CD4-positive, alpha-beta T cell (primary cell): ENCODE measurements around the gene ACAP1. TPM values are rescaled to one million over a fixed set of nuclear protein-coding genes. Genes with fewer than 3 reads are reported as not detected.

Source experiments
- ATAC-seq: fragments of 200-7000 bp; cut with Tn5 transposase; one replicate; pipeline ENCODE4 v1.10.0; 2022; ENCODE audit warnings: mild to moderate bottlenecking; ENCODE audit not compliant: poor library complexity
- CTCF ChIA-PET: fragments of 350-600 bp; sonication (Branson Sonifier 250); formaldehyde crosslinking; loops from one replicate; lab custom pipeline; 2021; ENCODE audit warnings: antibody characterized with exemption, inconsistent platforms; lab: Charles Lee
- POLR2A ChIA-PET: fragments of 350-600 bp; sonication (Branson Sonifier 250); formaldehyde crosslinking; loops from one replicate; lab custom pipeline; 2021; ENCODE audit warnings: antibody characterized with exemption, inconsistent platforms; lab: Charles Lee
- DNase-seq, 14 experiments: peaks; one replicate each; pipeline ENCODE4 v3.0.0-alpha.2; 2013 to 2020; ENCODE audit warnings: mixed read lengths in 2 of 14
- H3K27ac ChIP-seq, 2 donors: one replicate each; pipeline versions ENCODE4 v1.5.1 to v1.7.0; 2013; ENCODE audit warnings: low read length in 2 of 2, low read depth in 1 of 2, mild to moderate bottlenecking in 1 of 2
- H3K27me3 ChIP-seq, 2 experiments: 1 replicate in 1 of 2; 2 replicates in 1 of 2; pipeline versions ENCODE4 v1.6.1 to v1.7.0; 2013; ENCODE audit warnings: low read length in 2 of 2, control low read depth in 1 of 2, mild to moderate bottlenecking in 1 of 2, moderate library complexity in 1 of 2; ENCODE audit not compliant: insufficient read depth in 2 of 2, control insufficient read depth in 1 of 2
- H3K36me3 ChIP-seq: one replicate; pipeline ENCODE4 v1.6.1; 2013; ENCODE audit warnings: low read length, control low read depth; ENCODE audit not compliant: insufficient read depth
- H3K4me1 ChIP-seq: one replicate; pipeline ENCODE4 v1.6.1; 2013; ENCODE audit warnings: low read length, control low read depth; ENCODE audit not compliant: insufficient read depth
- H3K4me3 ChIP-seq: one replicate; pipeline ENCODE4 v1.5.1; 2013; ENCODE audit warnings: mild to moderate bottlenecking, low read length, moderate library complexity
- H3K9me3 ChIP-seq, 2 experiments: 1 replicate in 1 of 2; 2 replicates in 1 of 2; pipeline versions ENCODE4 v1.6.1 to v1.7.0; 2013; ENCODE audit warnings: low read length in 2 of 2, mild to moderate bottlenecking in 2 of 2, control low read depth in 1 of 2, moderate library complexity in 1 of 2; ENCODE audit not compliant: control insufficient read depth in 1 of 2, insufficient read depth in 1 of 2
- H3K27ac Mint-ChIP-seq: one replicate; pipeline ENCODE4 v1.8.0; 2020; ENCODE audit warnings: mixed read lengths
- H3K27me3 Mint-ChIP-seq: one replicate; pipeline ENCODE4 v1.8.0; 2021; ENCODE audit warnings: mixed read lengths
- H3K36me3 Mint-ChIP-seq: one replicate; pipeline ENCODE4 v1.8.0; 2021; ENCODE audit warnings: low read depth, mixed read lengths
- H3K4me1 Mint-ChIP-seq: one replicate; pipeline ENCODE4 v1.8.0; 2021; ENCODE audit warnings: low read depth, mixed read lengths
- H3K4me3 Mint-ChIP-seq: one replicate; pipeline ENCODE4 v1.8.0; 2020; ENCODE audit warnings: mild to moderate bottlenecking, mixed read lengths
- H3K9me3 Mint-ChIP-seq: one replicate; pipeline ENCODE4 v1.8.0; 2020; ENCODE audit warnings: mixed read lengths
- CTCF ChIP-seq: fragments of 200-600 bp; IDR thresholded peaks from one replicate; pipeline ENCODE4 v1.8.0; 2022; ENCODE audit warnings: antibody characterized with exemption, mild to moderate bottlenecking
- intact Hi-C, 2 experiments: fragments of 100-400 bp; cut with DNase I in 1 of 2; cut with micrococcal nuclease in 1 of 2; formaldehyde crosslinking; loops; one replicate each; pipeline versions ENCODE4 v1.15.1 to v1.9.0; 2023 to 2025; cut with DNase I, micrococcal nuclease
- total RNA-seq, 174 experiments: library from RNA in 2 of 174; stranded (reverse) in 2 of 174; gene quantifications; one replicate each; pipeline ENCODE4 v1.2.3 and lab custom pipeline; 2021 to 2026

ACAP1 gene
- total RNA-seq, 2 experiments from 2014 or later: 565 to 575 TPM

- Histone ChIP-seq H3K36me3 (peaks cover 1% of the 10 kb centered on the region), H3K9me3 (no peaks in the 10 kb centered on the region), H3K4me3 (no peak overlapping the region), H3K4me1 (peaks cover 12% of the 10 kb centered on the region), H3K27me3 (no peaks in the 10 kb centered on the region), H3K27ac (no peak overlapping the region)
- no peak for ATAC-seq
- intact Hi-C loops: no loop called here
- Mint-ChIP-seq H3K27me3 (no peaks in the 10 kb centered on the region), H3K27ac (no peak overlapping the region), H3K9me3 (no peaks in the 10 kb centered on the region), H3K4me3 (no peak overlapping the region), H3K4me1 (peaks cover 18% of the 10 kb centered on the region), H3K36me3 (peaks cover 20% of the 10 kb centered on the region)
- no peak for TF ChIP-seq CTCF
- ChIA-PET POLR2A (interaction anchor here (1.3 kb wide), 1 partner anchor 279 kb away, joined by 4 read pairs; the partner anchor contains the start of gene MPDU1), CTCF (interaction anchor here (0.9 to 1.8 kb wide), 4 partner anchors 8 to 83 kb away, joined by 3 to 4 read pairs (median 4); no protein-coding TSS in a partner anchor)
- no peak for DNase-seq
These were observed 32.1 kb upstream of the ACAP1 start for GRCh38 chr17:7304179-7304578.

GRCh38 chr17:7306911-7307685 is 29.2 kb upstream of the ACAP1 start, which contains the start of gene EIF5A:
TSS of gene EIF5A (plus strand) at chr17:7307628. CDS start at chr17:7309636, 2,008 bp downstream.
- DNase-seq (peak; percentile 100), ATAC-seq (peak; percentile 68)
- Histone ChIP-seq H3K36me3 (peaks cover 30% of the 10 kb centered on the region), H3K9me3 (no peaks in the 10 kb centered on the region), H3K27ac (peak within 1 kb of the TSS; percentile 97 to 99), H3K4me1 (peaks cover 39% of the 10 kb centered on the region), H3K27me3 (no peaks in the 10 kb centered on the region), H3K4me3 (peak within 1 kb of the TSS; percentile 76)
- TF ChIP-seq CTCF: no peak
- ChIA-PET POLR2A (no interaction called here), CTCF (interaction anchor here (1.5 kb wide), 1 partner anchor 11 kb away, joined by 7 read pairs; no protein-coding TSS in a partner anchor)
- Mint-ChIP-seq H3K4me1 (peaks cover 44% of the 10 kb centered on the region), H3K9me3 (no peaks in the 10 kb centered on the region), H3K27me3 (no peaks in the 10 kb centered on the region), H3K27ac (peak within 1 kb of the TSS; percentile 98), H3K4me3 (peak within 1 kb of the TSS; percentile 92), H3K36me3 (peaks cover 48% of the 10 kb centered on the region)
- intact Hi-C loops: loop anchor here (1.0 to 5.0 kb wide), 6 partner anchors 55 to 266 kb away; partner anchors contain the start of genes ELP5 (in 2 of the 2), CTDNEP1 (in 1 of the 2), FGF11 (in 1 of the 2) and POLR2A (in 1 of the 2)

GRCh38 chr17:7307686-7308624 is 28.4 kb upstream of the ACAP1 start:
- Mint-ChIP-seq H3K27me3 (no peaks in the 10 kb centered on the region), H3K9me3 (no peaks in the 10 kb centered on the region), H3K4me3 (peak overlapping the region; percentile 92), H3K36me3 (peaks cover 56% of the 10 kb centered on the region), H3K4me1 (peaks cover 51% of the 10 kb centered on the region), H3K27ac (peak overlapping the region; percentile 98)
- Histone ChIP-seq H3K27ac (peak overlapping the region; percentile 97 to 99), H3K36me3 (peaks cover 38% of the 10 kb centered on the region), H3K4me3 (peak overlapping the region; percentile 76), H3K27me3 (no peaks in the 10 kb centered on the region), H3K4me1 (peaks cover 47% of the 10 kb centered on the region), H3K9me3 (no peaks in the 10 kb centered on the region)
- ATAC-seq (no peak), DNase-seq (peak; percentile 31 to 86 (median 57))
- intact Hi-C loops: loop anchor here (1.0 to 5.0 kb wide), 6 partner anchors 56 to 265 kb away; partner anchors contain the start of genes ELP5 (in 2 of the 2), CTDNEP1 (in 1 of the 2), FGF11 (in 1 of the 2) and POLR2A (in 1 of the 2)
- ChIA-PET POLR2A (interaction anchor here (0.8 to 4.1 kb wide), 8 partner anchors 11 to 176 kb away, joined by 3 to 52 read pairs (median 6); partner anchors contain the start of genes ACAP1, GABARAP, NEURL4 and POLR2A), CTCF (interaction anchor here (1.2 to 1.5 kb wide), 2 partner anchors 11 to 22 kb away, joined by 4 read pairs; partner anchors contain the start of gene NEURL4)
- TF ChIP-seq CTCF: no peak
